GM12892 (cell line): Measurements from ENCODE around the gene RET.

ENCODE experiments used
- POLR2A ChIP-seq: IDR thresholded peaks from 2 replicates; pipeline ENCODE4 v1.6.1; 2011; ENCODE audit warnings: low read depth, low read length, control low read depth
- POLR2AphosphoS5 ChIP-seq: IDR thresholded peaks from 2 replicates; pipeline ENCODE4 v1.6.1; 2011; ENCODE audit warnings: low read depth, low read length, control low read depth

DNA sequence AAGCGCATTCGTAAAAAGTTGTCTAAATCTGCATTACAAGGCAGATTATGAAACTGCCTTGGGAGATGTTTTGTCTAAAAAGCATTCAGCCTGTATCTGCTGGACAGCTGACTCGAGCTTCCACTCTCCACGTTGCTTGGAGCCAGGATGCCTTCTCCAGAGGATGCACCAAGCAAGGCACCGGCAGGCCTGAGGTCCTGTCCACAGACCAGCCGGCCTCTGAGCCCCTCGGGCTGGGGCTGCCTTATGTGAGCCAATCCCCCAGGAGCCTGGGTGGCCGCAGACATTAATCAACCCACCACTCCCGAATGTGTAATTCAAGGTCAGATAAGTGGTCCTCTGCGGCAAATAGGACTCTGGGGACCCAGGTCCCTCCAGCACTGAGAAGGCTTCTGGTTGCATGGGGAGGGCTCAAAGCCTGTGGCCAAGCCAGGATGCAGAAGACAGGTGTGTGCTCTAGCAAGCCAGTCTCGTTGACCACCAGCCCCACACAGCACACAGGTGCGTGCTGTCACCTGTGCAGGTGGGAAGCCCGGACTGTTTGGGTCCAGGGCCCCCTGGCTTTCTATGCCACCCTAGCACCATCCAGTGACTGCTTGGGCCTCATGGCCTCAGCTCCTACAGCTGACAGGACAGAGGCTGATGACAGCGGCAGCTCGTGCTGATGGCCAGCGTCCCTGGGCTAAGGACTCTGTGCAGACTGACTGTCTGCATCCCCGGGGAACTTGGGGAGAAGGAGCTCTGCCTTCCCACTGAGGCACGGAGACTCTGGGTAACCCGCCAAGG lies 4.8 kb upstream of the RET start:
- TF ChIP-seq POLR2AphosphoS5 (no peak), POLR2A (no peak)
